ENCODE measurements around the gene NES.

NES gene

GRCh38 chr1:156662800-156663055 lies 14.5 kb downstream of the NES start:
- Histone ChIP-seq H3K36me3 (ENCODE audit: control insufficient read depth, insufficient read depth, low read length) (no peaks in the 10 kb centered on the region), H3K27ac (ENCODE audit: insufficient read depth, low read length, poor library complexity, severe bottlenecking) (no peak overlapping the region), H3K4me1 (ENCODE audit: control insufficient read depth, insufficient read depth, low read length, poor library complexity, severe bottlenecking) (peaks cover 38% of the 10 kb centered on the region)

GRCh38 chr1:156662005-156662799 lies 15.0 kb downstream of the NES start:
- H3K4me1 ChIP-seq (ENCODE audit: control insufficient read depth, insufficient read depth, low read length, poor library complexity, severe bottlenecking) = peaks cover 43% of the 10 kb centered on the region
- no peak for DNase-seq
- H3K9me3 ChIP-seq (ENCODE audit: control insufficient read depth, low read length) = no peaks in the 10 kb centered on the region
- peaks cover 1% of the 10 kb centered on the region for H3K27me3 ChIP-seq (replicated peaks; ENCODE audit: control insufficient read depth, insufficient read depth, low read length, poor library complexity, severe bottlenecking)
- no peak overlapping the region for H3K4me3 ChIP-seq (ENCODE audit: insufficient read depth, low read depth, low read length, poor library complexity, severe bottlenecking)
- no peak overlapping the region for H3K27ac ChIP-seq (ENCODE audit: insufficient read depth, low read length, poor library complexity, severe bottlenecking)
- H3K36me3 ChIP-seq (ENCODE audit: control insufficient read depth, insufficient read depth, low read length) = no peaks in the 10 kb centered on the region

More at GRCh38 chr1:156662800-156663055, 14.5 kb downstream of the NES start:
- no peak overlapping the region for H3K4me3 ChIP-seq (ENCODE audit: insufficient read depth, low read depth, low read length, poor library complexity, severe bottlenecking)
- no peaks in the 10 kb centered on the region for H3K9me3 ChIP-seq (ENCODE audit: control insufficient read depth, low read length)
- no peak for DNase-seq
- H3K27me3 ChIP-seq (replicated peaks; ENCODE audit: control insufficient read depth, insufficient read depth, low read length, poor library complexity, severe bottlenecking) = no peaks in the 10 kb centered on the region

GRCh38 chr1:156660752-156661112 lies 16.5 kb downstream of the NES start:
- peaks cover 53% of the 10 kb centered on the region for H3K4me1 ChIP-seq (ENCODE audit: control insufficient read depth, insufficient read depth, low read length, poor library complexity, severe bottlenecking)
- no peak overlapping the region for H3K4me3 ChIP-seq (ENCODE audit: insufficient read depth, low read depth, low read length, poor library complexity, severe bottlenecking)
- no peaks in the 10 kb centered on the region for H3K36me3 ChIP-seq (ENCODE audit: control insufficient read depth, insufficient read depth, low read length)

GRCh38 chr1:156659988-156660751 lies 17.0 kb downstream of the NES start:
- H3K27me3 ChIP-seq (replicated peaks; ENCODE audit: control insufficient read depth, insufficient read depth, low read length, poor library complexity, severe bottlenecking) = peaks cover 14% of the 10 kb centered on the region
- H3K9me3 ChIP-seq (ENCODE audit: control insufficient read depth, low read length) = no peaks in the 10 kb centered on the region
- no peak overlapping the region for H3K27ac ChIP-seq (ENCODE audit: insufficient read depth, low read length, poor library complexity, severe bottlenecking)
- no peak overlapping the region for H3K4me3 ChIP-seq (ENCODE audit: insufficient read depth, low read depth, low read length, poor library complexity, severe bottlenecking)
- peak; percentile 72 to 83 (median 83) for DNase-seq
- H3K4me1 ChIP-seq (ENCODE audit: control insufficient read depth, insufficient read depth, low read length, poor library complexity, severe bottlenecking) = peaks cover 53% of the 10 kb centered on the region
- no peaks in the 10 kb centered on the region for H3K36me3 ChIP-seq (ENCODE audit: control insufficient read depth, insufficient read depth, low read length)

More at GRCh38 chr1:156660752-156661112, 16.5 kb downstream of the NES start:
- Histone ChIP-seq H3K27ac (ENCODE audit: insufficient read depth, low read length, poor library complexity, severe bottlenecking) (no peak overlapping the region), H3K9me3 (ENCODE audit: control insufficient read depth, low read length) (no peaks in the 10 kb centered on the region), H3K27me3 (replicated peaks; ENCODE audit: control insufficient read depth, insufficient read depth, low read length, poor library complexity, severe bottlenecking) (peaks cover 14% of the 10 kb centered on the region)
- DNase-seq = no peak

- H3K27ac ChIP-seq (ENCODE audit: insufficient read depth, low read length, poor library complexity, severe bottlenecking) = no peak overlapping the region
- peaks cover 14% of the 10 kb centered on the region for H3K27me3 ChIP-seq (replicated peaks; ENCODE audit: control insufficient read depth, insufficient read depth, low read length, poor library complexity, severe bottlenecking)
- H3K4me3 ChIP-seq (ENCODE audit: insufficient read depth, low read depth, low read length, poor library complexity, severe bottlenecking) = no peak overlapping the region
- peaks cover 53% of the 10 kb centered on the region for H3K4me1 ChIP-seq (ENCODE audit: control insufficient read depth, insufficient read depth, low read length, poor library complexity, severe bottlenecking)
- no peaks in the 10 kb centered on the region for H3K9me3 ChIP-seq (ENCODE audit: control insufficient read depth, low read length)
- no peak for DNase-seq
- H3K36me3 ChIP-seq (ENCODE audit: control insufficient read depth, insufficient read depth, low read length) = no peaks in the 10 kb centered on the region
Observed at GRCh38 chr1:156659661-156659987, 17.6 kb downstream of the NES start.

- H3K27ac ChIP-seq (ENCODE audit: insufficient read depth, low read length, poor library complexity, severe bottlenecking) = no peak overlapping the region
- no peaks in the 10 kb centered on the region for H3K9me3 ChIP-seq (ENCODE audit: control insufficient read depth, low read length)
- peaks cover 48% of the 10 kb centered on the region for H3K4me1 ChIP-seq (ENCODE audit: control insufficient read depth, insufficient read depth, low read length, poor library complexity, severe bottlenecking)
- H3K27me3 ChIP-seq (replicated peaks; ENCODE audit: control insufficient read depth, insufficient read depth, low read length, poor library complexity, severe bottlenecking) = peaks cover 14% of the 10 kb centered on the region
- H3K4me3 ChIP-seq (ENCODE audit: insufficient read depth, low read depth, low read length, poor library complexity, severe bottlenecking) = no peak overlapping the region
- DNase-seq = no peak
- H3K36me3 ChIP-seq (ENCODE audit: control insufficient read depth, insufficient read depth, low read length) = no peaks in the 10 kb centered on the region
Observed at GRCh38 chr1:156658945-156659574, 18.1 kb downstream of the NES start.

GRCh38 chr1:156658496-156658895 lies 18.7 kb downstream of the NES start:
- Histone ChIP-seq H3K27me3 (replicated peaks; ENCODE audit: control insufficient read depth, insufficient read depth, low read length, poor library complexity, severe bottlenecking) (peaks cover 14% of the 10 kb centered on the region), H3K9me3 (ENCODE audit: control insufficient read depth, low read length) (no peaks in the 10 kb centered on the region), H3K4me3 (ENCODE audit: insufficient read depth, low read depth, low read length, poor library complexity, severe bottlenecking) (no peak overlapping the region), H3K4me1 (ENCODE audit: control insufficient read depth, insufficient read depth, low read length, poor library complexity, severe bottlenecking) (peaks cover 48% of the 10 kb centered on the region), H3K27ac (ENCODE audit: insufficient read depth, low read length, poor library complexity, severe bottlenecking) (no peak overlapping the region), H3K36me3 (ENCODE audit: control insufficient read depth, insufficient read depth, low read length) (no peaks in the 10 kb centered on the region)
- no peak for DNase-seq

GRCh38 chr1:156657741-156658319 lies 19.4 kb downstream of the NES start:
- H3K9me3 ChIP-seq (ENCODE audit: control insufficient read depth, low read length) = no peaks in the 10 kb centered on the region
- peaks cover 14% of the 10 kb centered on the region for H3K27me3 ChIP-seq (replicated peaks; ENCODE audit: control insufficient read depth, insufficient read depth, low read length, poor library complexity, severe bottlenecking)
- H3K4me3 ChIP-seq (ENCODE audit: insufficient read depth, low read depth, low read length, poor library complexity, severe bottlenecking) = no peak overlapping the region
- H3K36me3 ChIP-seq (ENCODE audit: control insufficient read depth, insufficient read depth, low read length) = no peaks in the 10 kb centered on the region
- DNase-seq = no peak
- no peak overlapping the region for H3K27ac ChIP-seq (ENCODE audit: insufficient read depth, low read length, poor library complexity, severe bottlenecking)
- H3K4me1 ChIP-seq (ENCODE audit: control insufficient read depth, insufficient read depth, low read length, poor library complexity, severe bottlenecking) = peaks cover 48% of the 10 kb centered on the region

- Histone ChIP-seq H3K36me3 (ENCODE audit: control insufficient read depth, insufficient read depth, low read length) (no peaks in the 10 kb centered on the region), H3K27me3 (replicated peaks; ENCODE audit: control insufficient read depth, insufficient read depth, low read length, poor library complexity, severe bottlenecking) (peaks cover 14% of the 10 kb centered on the region), H3K4me3 (ENCODE audit: insufficient read depth, low read depth, low read length, poor library complexity, severe bottlenecking) (peak overlapping the region; percentile 49), H3K27ac (ENCODE audit: insufficient read depth, low read length, poor library complexity, severe bottlenecking) (no peak overlapping the region), H3K4me1 (ENCODE audit: control insufficient read depth, insufficient read depth, low read length, poor library complexity, severe bottlenecking) (peaks cover 47% of the 10 kb centered on the region), H3K9me3 (ENCODE audit: control insufficient read depth, low read length) (no peaks in the 10 kb centered on the region)
- peak; percentile 53 to 63 (median 57) for DNase-seq
Observed at GRCh38 chr1:156656806-156657740, 20.1 kb downstream of the NES start.
